Kidney (tissue), 14 donors: ENCODE data around the gene TRIM72. TPM values are rescaled to one million over a fixed set of nuclear protein-coding genes. Genes with fewer than 3 reads are reported as not detected.
"Not testable (repeated sequence)": the region's sequence is repeated elsewhere in the genome, so short reads cannot be mapped to it uniquely, and the experiment has no call there.

Experiments
- DNase-seq, 5 donors: peaks; one replicate each; pipeline ENCODE4 v3.0.0-alpha.2; 2013 to 2020
- FAIRE-seq: peaks from 2 replicates; lab custom pipeline; 2012; peaks lifted over from hg19 to GRCh38; lab: Jason Lieb, UNC
- H3K27ac ChIP-seq, 2 donors: one replicate each; pipeline ENCODE4 v1.7.0; 2013; ENCODE audit warnings: low read depth in 2 of 2, low read length in 2 of 2, inconsistent platforms in 1 of 2
- H3K27me3 ChIP-seq: one replicate; pipeline ENCODE4 v1.7.1; 2013; ENCODE audit warnings: low read length, inconsistent platforms; ENCODE audit not compliant: control insufficient read depth, insufficient read depth
- H3K36me3 ChIP-seq, 3 donors: one replicate each; pipeline versions ENCODE4 v1.7.0 to v1.7.1; 2013; ENCODE audit warnings: low read length in 3 of 3, control low read depth in 1 of 3, inconsistent platforms in 1 of 3; ENCODE audit not compliant: insufficient read depth in 3 of 3, control insufficient read depth in 2 of 3
- H3K4me1 ChIP-seq, 3 donors: one replicate each; pipeline versions ENCODE4 v1.7.0 to v1.7.1; 2013; ENCODE audit warnings: low read length in 3 of 3, inconsistent platforms in 1 of 3, low read depth in 1 of 3; ENCODE audit not compliant: control insufficient read depth in 2 of 3, insufficient read depth in 2 of 3
- H3K4me3 ChIP-seq, 3 donors: one replicate each; pipeline versions ENCODE4 v1.7.0 to v1.8.1; 2013; ENCODE audit warnings: low read length in 3 of 3, control low read depth in 1 of 3, inconsistent platforms in 1 of 3
- H3K9ac ChIP-seq, 3 donors: one replicate each; pipeline versions ENCODE4 v1.7.0 to v1.7.1; 2013; ENCODE audit warnings: low read length in 3 of 3, control low read depth in 1 of 3, inconsistent platforms in 1 of 3
- H3K9me3 ChIP-seq, 3 donors: one replicate each; pipeline versions ENCODE4 v1.7.0 to v1.7.1; 2013; ENCODE audit warnings: low read length in 3 of 3, control low read depth in 1 of 3, inconsistent platforms in 1 of 3; ENCODE audit not compliant: control insufficient read depth in 2 of 3, insufficient read depth in 1 of 3
- intact Hi-C: fragments of 100-400 bp; cut with DNase I; formaldehyde crosslinking; loops from one replicate; pipeline ENCODE4 v1.11.1; 2022
- polyA plus RNA-seq: library from polyadenylated mRNA; stranded (reverse); fragments of 350-450 nt; fragmentation: Illumina TruSeq; extraction: RNeasy Lipid Tissue Mini Kit (QIAGEN cat#74804); gene quantifications from one replicate; pipeline ENCODE4 v1.2.3, GENCODE V29; 2014; ENCODE audit warnings: low read depth, low replicate concordance; ENCODE audit not compliant: insufficient read depth
- total RNA-seq: library from RNA; stranded (reverse); fragmentation: NEBNext Ultra II Directional; extraction: Animal tissue kit (Norgen Biotek cat#: 25700); gene quantifications from one replicate; pipeline ENCODE4 v1.2.1, GENCODE V29; 2021
- TF ChIP-seq, protein P1 (sequence below): IDR thresholded peaks from 3 replicates; pipeline ENCODE4 v1.5.1; 2012; ENCODE audit warnings: mild to moderate bottlenecking, moderate library complexity, borderline replicate concordance; ENCODE audit not compliant: insufficient read depth; ENCODE audit errors: extremely low read depth
- donor health status: control.
- donor health status: control.
- donor health status: control.
- donor health status: control.
- donor health status: control.
- donor health status: DM: yes; HTN: yes; CAD: no.
- donor health status: Normal renal cell carcinoma (clear cell type).

The TRIM72 gene
- total and polyA plus RNA-seq, 2 donors from 2014 or later, result 0.06 to 0.11 TPM

GRCh38 chr16:31199430-31200041, 14.4 kb upstream of the TRIM72 start:
- no peaks in the 10 kb centered on the region for H3K27me3 ChIP-seq
- peaks cover 0 to 12% (median 0%) of the 10 kb centered on the region in 3 donors for H3K4me1 ChIP-seq
- no peak overlapping the region for H3K4me3 ChIP-seq
- no peak for FAIRE-seq
- H3K9ac ChIP-seq, result no peak overlapping the region
- H3K9me3 ChIP-seq, result no peaks in the 10 kb centered on the region
- intact Hi-C loops, result no loop called here
- TF ChIP-seq, protein P1, sequence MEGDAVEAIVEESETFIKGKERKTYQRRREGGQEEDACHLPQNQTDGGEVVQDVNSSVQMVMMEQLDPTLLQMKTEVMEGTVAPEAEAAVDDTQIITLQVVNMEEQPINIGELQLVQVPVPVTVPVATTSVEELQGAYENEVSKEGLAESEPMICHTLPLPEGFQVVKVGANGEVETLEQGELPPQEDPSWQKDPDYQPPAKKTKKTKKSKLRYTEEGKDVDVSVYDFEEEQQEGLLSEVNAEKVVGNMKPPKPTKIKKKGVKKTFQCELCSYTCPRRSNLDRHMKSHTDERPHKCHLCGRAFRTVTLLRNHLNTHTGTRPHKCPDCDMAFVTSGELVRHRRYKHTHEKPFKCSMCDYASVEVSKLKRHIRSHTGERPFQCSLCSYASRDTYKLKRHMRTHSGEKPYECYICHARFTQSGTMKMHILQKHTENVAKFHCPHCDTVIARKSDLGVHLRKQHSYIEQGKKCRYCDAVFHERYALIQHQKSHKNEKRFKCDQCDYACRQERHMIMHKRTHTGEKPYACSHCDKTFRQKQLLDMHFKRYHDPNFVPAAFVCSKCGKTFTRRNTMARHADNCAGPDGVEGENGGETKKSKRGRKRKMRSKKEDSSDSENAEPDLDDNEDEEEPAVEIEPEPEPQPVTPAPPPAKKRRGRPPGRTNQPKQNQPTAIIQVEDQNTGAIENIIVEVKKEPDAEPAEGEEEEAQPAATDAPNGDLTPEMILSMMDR, result no peak
- H3K36me3 ChIP-seq, result peaks cover 6 to 7% (median 6%) of the 10 kb centered on the region in 3 donors
- H3K27ac ChIP-seq, result no peak overlapping the region
- no peak for DNase-seq

- DNase-seq, H3K9ac ChIP-seq, H3K9me3 ChIP-seq, FAIRE-seq, H3K36me3 ChIP-seq, H3K27ac ChIP-seq, H3K4me3 ChIP-seq, intact Hi-C loops, H3K27me3 ChIP-seq: not testable (repeated sequence)
- H3K4me1 ChIP-seq, result peaks cover 0 to 12% (median 0%) of the 10 kb centered on the region in 3 donors
These were observed 13.8 kb upstream of the TRIM72 start for GRCh38 chr16:31200111-31200510.

- Histone ChIP-seq H3K9ac (no peak overlapping the region), H3K27ac (no peak overlapping the region), H3K36me3 (peaks cover 0 to 2% (median 2%) of the 10 kb centered on the region in 3 donors), H3K4me3 (peak overlapping the region in 1 of 3 donors; percentile 64), H3K4me1 (peaks cover 0 to 12% (median 0%) of the 10 kb centered on the region in 3 donors), H3K9me3 (no peaks in the 10 kb centered on the region), H3K27me3 (no peaks in the 10 kb centered on the region)
- intact Hi-C loops, result no loop called here
- no peak for FAIRE-seq
- TF ChIP-seq, protein P1, result no peak
- DNase-seq, result no peak
These were observed 12.9 kb upstream of the TRIM72 start for GRCh38 chr16:31200821-31201568.
